IMR-90 (cell line): ENCODE results near the gene RNF125. TPM values are rescaled to one million over a fixed set of nuclear protein-coding genes. Genes with fewer than 3 reads are reported as not detected.

Experiments
- ATAC-seq: fragments of 200-7000 bp; cut with Tn5 transposase; 2 replicates; pipeline ENCODE4 v1.9.1; 2020; ENCODE audit warnings: low read depth, mild to moderate bottlenecking, moderate library complexity
- BruUV-seq: library from RNA; stranded (reverse); fragments of 400-500 nt; replicated peaks from 2 replicates; lab custom pipeline; 2021; lab: Mats Ljungman, UMichigan
- CTCF ChIA-PET: fragments of 300-600 bp; formaldehyde crosslinking; extraction: SDS; loops from one replicate; lab custom pipeline; 2021; ENCODE audit warnings: antibody characterized with exemption; lab: Yijun Ruan, JAX
- POLR2A ChIA-PET: fragments of 300-600 bp; sonication (Branson Sonifier 250); formaldehyde crosslinking; loops from one replicate; lab custom pipeline; 2022; ENCODE audit warnings: antibody characterized with exemption; ENCODE audit not compliant: unreplicated experiment; lab: Charles Lee
- DNase-seq: peaks from one replicate; pipeline ENCODE4 v3.0.0; 2013
- H2AFZ ChIP-seq: replicated peaks from 2 replicates; pipeline ENCODE3; 2013; ENCODE audit warnings: low read length, mild to moderate bottlenecking; ENCODE audit not compliant: poor library complexity
- H2AK5ac ChIP-seq: 2 replicates; pipeline ENCODE4 v1.6.1; 2013; ENCODE audit warnings: low read depth, low read length, inconsistent platforms
- H2AK9ac ChIP-seq: replicated peaks from 2 replicates; pipeline ENCODE3; 2013; ENCODE audit warnings: mild to moderate bottlenecking, low read depth, low read length, moderate library complexity; ENCODE audit not compliant: poor library complexity
- H2BK120ac ChIP-seq: 2 replicates; pipeline ENCODE4 v1.6.1; 2013; ENCODE audit warnings: low read depth, low read length, inconsistent platforms
- H2BK15ac ChIP-seq: 3 replicates; pipeline ENCODE4 v1.6.1; 2013; ENCODE audit warnings: low read depth, low read length, inconsistent platforms
- H2BK20ac ChIP-seq: 2 replicates; pipeline ENCODE4 v1.6.1; 2013; ENCODE audit warnings: low read depth, mild to moderate bottlenecking, inconsistent platforms, low read length, moderate library complexity
- H2BK5ac ChIP-seq: 2 replicates; pipeline ENCODE4 v1.6.1; 2013; ENCODE audit warnings: mild to moderate bottlenecking, low read depth, low read length, inconsistent platforms; ENCODE audit not compliant: poor library complexity, severe bottlenecking
- H3K14ac ChIP-seq: replicated peaks from 2 replicates; pipeline ENCODE4 v1.6.1; 2013; ENCODE audit warnings: low read depth, low read length, inconsistent platforms
- H3K18ac ChIP-seq: 2 replicates; pipeline ENCODE4 v1.6.1; 2013; ENCODE audit warnings: low read depth, low read length, control low read depth
- H3K23ac ChIP-seq: 2 replicates; pipeline ENCODE4 v1.6.1; 2013; ENCODE audit warnings: low read depth, low read length, inconsistent platforms
- H3K27ac ChIP-seq: 2 replicates; pipeline ENCODE4 v1.5.1; 2013; ENCODE audit warnings: mild to moderate bottlenecking, control low read depth, low read length; ENCODE audit not compliant: insufficient read depth
- H3K27me3 ChIP-seq: 2 replicates; pipeline ENCODE4 v1.6.1; 2013; ENCODE audit warnings: low read length; ENCODE audit not compliant: control insufficient read depth, insufficient read depth
- H3K36me3 ChIP-seq: 2 replicates; pipeline ENCODE4 v1.6.1; 2013; ENCODE audit warnings: low read length, mixed read lengths; ENCODE audit not compliant: control insufficient read depth, insufficient read depth
- H3K4ac ChIP-seq: 2 replicates; pipeline ENCODE4 v1.6.1; 2013; ENCODE audit warnings: low read depth, low read length, inconsistent platforms
- H3K4me1 ChIP-seq: 2 replicates; pipeline ENCODE4 v1.6.1; 2013; ENCODE audit warnings: low read length, mixed read lengths; ENCODE audit not compliant: control insufficient read depth, insufficient read depth
- H3K4me2 ChIP-seq: 2 replicates; pipeline ENCODE4 v1.6.1; 2013; ENCODE audit warnings: low read depth, mild to moderate bottlenecking, control low read depth, low read length, moderate library complexity
- H3K4me3 ChIP-seq: 2 replicates; pipeline ENCODE4 v1.5.1; 2013; ENCODE audit warnings: low read depth, mild to moderate bottlenecking, control low read depth, low read length, moderate library complexity; ENCODE audit not compliant: insufficient read depth
- H3K56ac ChIP-seq: 2 replicates; pipeline ENCODE4 v1.6.1; 2013; ENCODE audit warnings: low read length, inconsistent platforms; ENCODE audit not compliant: insufficient read depth; ENCODE audit errors: extremely low read depth
- H3K79me1 ChIP-seq, 2 experiments: 2 replicates each; pipeline ENCODE4 v1.6.1; 2013; ENCODE audit warnings: low read length in 2 of 2, inconsistent platforms in 1 of 2, low read depth in 1 of 2
- H3K9ac ChIP-seq: 2 replicates; pipeline ENCODE4 v1.6.1; 2013; ENCODE audit warnings: low read depth, low read length, control low read depth
- H3K9me1 ChIP-seq: 2 replicates; pipeline ENCODE4 v1.6.1; 2013; ENCODE audit warnings: low read length, inconsistent platforms; ENCODE audit not compliant: insufficient read depth
- H3K9me3 ChIP-seq: 2 replicates; pipeline ENCODE4 v1.6.1; 2013; ENCODE audit warnings: low read length; ENCODE audit not compliant: control insufficient read depth, insufficient read depth
- H4K20me1 ChIP-seq: 2 replicates; pipeline ENCODE4 v1.6.1; 2013; ENCODE audit warnings: low read length, inconsistent platforms; ENCODE audit not compliant: insufficient read depth
- H4K5ac ChIP-seq: 2 replicates; pipeline ENCODE4 v1.6.1; 2013; ENCODE audit warnings: mild to moderate bottlenecking, low read depth, low read length, control low read depth
- H4K8ac ChIP-seq, 2 experiments: 2 replicates each; pipeline ENCODE4 v1.6.1; 2013; ENCODE audit warnings: low read depth in 2 of 2, low read length in 2 of 2, control low read depth in 1 of 2, inconsistent platforms in 1 of 2
- H4K91ac ChIP-seq: 2 replicates; pipeline ENCODE4 v1.6.1; 2013; ENCODE audit warnings: low read depth, low read length, inconsistent platforms; ENCODE audit not compliant: insufficient read depth
- BHLHE40 ChIP-seq: fragments of 150-350 bp; IDR thresholded peaks from 2 replicates; pipeline ENCODE4 v1.6.1; 2016; ENCODE audit warnings: mild to moderate bottlenecking, low read depth, low read length
- CEBPB ChIP-seq: IDR thresholded peaks from 2 replicates; pipeline ENCODE4 v1.6.1; 2012; ENCODE audit warnings: low read depth, low read length, improper control_type of control experiment
- CHD1 ChIP-seq: IDR thresholded peaks from 2 replicates; pipeline ENCODE4 v1.6.1; 2012; ENCODE audit warnings: low read depth, low read length, improper control_type of control experiment
- ELK1 ChIP-seq: fragments of 150-350 bp; IDR thresholded peaks from 2 replicates; pipeline ENCODE4 v1.6.1; 2016; ENCODE audit warnings: low read depth, mild to moderate bottlenecking, low read length, moderate library complexity, borderline replicate concordance
- FOS ChIP-seq: fragments of 150-350 bp; IDR thresholded peaks from 2 replicates; pipeline ENCODE4 v1.6.1; 2016; ENCODE audit warnings: low read depth, low read length
- MAFK ChIP-seq: IDR thresholded peaks from 2 replicates; pipeline ENCODE4 v1.6.1; 2012; ENCODE audit warnings: low read depth, low read length, improper control_type of control experiment
- MAZ ChIP-seq: IDR thresholded peaks from 2 replicates; pipeline ENCODE4 v1.6.1; 2012; ENCODE audit warnings: low read depth, mild to moderate bottlenecking, low read length, improper control_type of control experiment, moderate library complexity, borderline replicate concordance
- MXI1 ChIP-seq: IDR thresholded peaks from 2 replicates; pipeline ENCODE4 v1.6.1; 2012; ENCODE audit warnings: low read depth, mild to moderate bottlenecking, low read length, moderate library complexity, borderline replicate concordance
- NFE2L2 ChIP-seq: fragments of 150-350 bp; IDR thresholded peaks from 2 replicates; pipeline ENCODE4 v1.6.1; 2016; ENCODE audit warnings: low read depth, mild to moderate bottlenecking, low read length
- POLR2A ChIP-seq: IDR thresholded peaks from 2 replicates; pipeline ENCODE4 v1.6.1; 2012; ENCODE audit warnings: mild to moderate bottlenecking, low read depth, low read length
- RAD21 ChIP-seq: IDR thresholded peaks from 2 replicates; pipeline ENCODE4 v1.6.1; 2012; ENCODE audit warnings: low read length, improper control_type of control experiment
- RCOR1 ChIP-seq: IDR thresholded peaks from 2 replicates; pipeline ENCODE4 v1.6.1; 2012; ENCODE audit warnings: mild to moderate bottlenecking, low read length, improper control_type of control experiment; ENCODE audit not compliant: insufficient replicate concordance
- RFX5 ChIP-seq: IDR thresholded peaks from 2 replicates; pipeline ENCODE4 v1.8.0; 2012; ENCODE audit warnings: low read depth, mild to moderate bottlenecking, low read length, moderate library complexity
- SMC3 ChIP-seq: fragments of 150-350 bp; IDR thresholded peaks from 2 replicates; pipeline ENCODE4 v1.6.1; 2016; ENCODE audit warnings: low read depth, mild to moderate bottlenecking, antibody characterized with exemption, low read length, moderate library complexity
- WGBS, 2 experiments: methylation state at CpG; one replicate each; pipeline versions ENCODE4 v1.1.5 to v1.1.7; 2013; ENCODE audit warnings: missing lambda C conversion rate in 2 of 2; ENCODE audit not compliant: insufficient read length in 1 of 2; ENCODE audit errors: extremely low coverage in 2 of 2; 5-methylcytosine and 5-hydroxymethylcytosine counted together
- dilution Hi-C: fragments of 300-500 bp; cut with HindIII; formaldehyde crosslinking; loops from one replicate; pipeline ENCODE4 v1.14.3; 2018; ENCODE audit warnings: low sequenced_read_pairs; ENCODE audit not compliant: unreplicated experiment
- in situ Hi-C: fragments of 300-500 bp; cut with MboI; formaldehyde crosslinking; loops from 3 replicates; pipeline ENCODE4 v1.14.3; 2019; ENCODE audit warnings: low sequenced_read_pairs, inconsistent platforms, mixed read lengths
- intact Hi-C: fragments of 100-400 bp; cut with micrococcal nuclease; formaldehyde crosslinking; loops from 2 replicates; pipeline ENCODE4 v1.10.0; 2022
- polyA plus RNA-seq, 3 experiments: library from polyadenylated mRNA; depleted of rRNA; stranded (reverse); fragments of >200 nt; gene quantifications; 2 replicates each; pipeline ENCODE4 v1.2.3, GENCODE V29; 2012; ENCODE audit warnings: low replicate concordance in 1 of 3
- total RNA-seq: library from RNA; depleted of rRNA; stranded (reverse); fragments of >200 nt; gene quantifications from 2 replicates; pipeline ENCODE4 v1.2.3, GENCODE V29; 2012
- TF ChIP-seq, protein P1 (sequence below): conservative IDR thresholded peaks from 2 replicates; pipeline ENCODE4 v1.5.1; 2012; ENCODE audit warnings: mild to moderate bottlenecking, low read depth, low read length, improper control_type of control experiment
- TF ChIP-seq, protein P2 (sequence below): fragments of 150-350 bp; IDR thresholded peaks from 2 replicates; pipeline ENCODE4 v1.6.1; 2017; ENCODE audit warnings: mild to moderate bottlenecking, antibody characterized with exemption, low read length, low read depth

RNF125 gene
- total and polyA plus RNA-seq, 2 of the 4 experiments (the other 2 are of a cell fraction), result under 0.01 to 0.10 TPM

GRCh38 chr18:32095900-32096229 lies 77.2 kb downstream of the RNF125 start:
- Histone ChIP-seq H2BK20ac (no peak overlapping the region), H4K8ac (no peak overlapping the region), H3K4me1 (no peaks in the 10 kb centered on the region), H3K4me2 (no peak overlapping the region), H4K91ac (no peak overlapping the region), H2AK5ac (no peak overlapping the region), H3K9me3 (no peaks in the 10 kb centered on the region), H3K36me3 (peaks cover 2% of the 10 kb centered on the region; the same call in 1 of the 2 replicates), H3K18ac (no peak overlapping the region), H3K27ac (no peak overlapping the region), H2BK120ac (no peak overlapping the region), H4K5ac (no peak overlapping the region), H3K9me1 (peaks cover 2% of the 10 kb centered on the region; the same call in 1 of the 2 replicates), H4K20me1 (peaks cover 10% of the 10 kb centered on the region), H2AFZ (no peak overlapping the region), H3K4ac (no peak overlapping the region), H3K56ac (no peak overlapping the region), H3K23ac (no peak overlapping the region), H2AK9ac (no peak overlapping the region), H3K27me3 (no peaks in the 10 kb centered on the region), H3K9ac (no peak overlapping the region), H3K4me3 (no peak overlapping the region), H2BK15ac (no peak overlapping the region), H3K79me1 (peaks cover 0 to 23% of the 10 kb centered on the region in 2 experiments; a peak in 3 of 4 replicates), H3K14ac (no peak overlapping the region), H2BK5ac (no peak overlapping the region)
- CTCF ChIA-PET, result no interaction called here
- DNase-seq (no peak), ATAC-seq (no peak)
- dilution Hi-C loops (no loop called here), intact Hi-C loops (loop anchor here (10.0 kb wide), 1 partner anchor 289 kb away; no protein-coding TSS in a partner anchor), in situ Hi-C loops (no loop called here)
- BruUV-seq, result no TSS peak
- no peak for TF ChIP-seq MAZ
- TF ChIP-seq, protein P1, sequence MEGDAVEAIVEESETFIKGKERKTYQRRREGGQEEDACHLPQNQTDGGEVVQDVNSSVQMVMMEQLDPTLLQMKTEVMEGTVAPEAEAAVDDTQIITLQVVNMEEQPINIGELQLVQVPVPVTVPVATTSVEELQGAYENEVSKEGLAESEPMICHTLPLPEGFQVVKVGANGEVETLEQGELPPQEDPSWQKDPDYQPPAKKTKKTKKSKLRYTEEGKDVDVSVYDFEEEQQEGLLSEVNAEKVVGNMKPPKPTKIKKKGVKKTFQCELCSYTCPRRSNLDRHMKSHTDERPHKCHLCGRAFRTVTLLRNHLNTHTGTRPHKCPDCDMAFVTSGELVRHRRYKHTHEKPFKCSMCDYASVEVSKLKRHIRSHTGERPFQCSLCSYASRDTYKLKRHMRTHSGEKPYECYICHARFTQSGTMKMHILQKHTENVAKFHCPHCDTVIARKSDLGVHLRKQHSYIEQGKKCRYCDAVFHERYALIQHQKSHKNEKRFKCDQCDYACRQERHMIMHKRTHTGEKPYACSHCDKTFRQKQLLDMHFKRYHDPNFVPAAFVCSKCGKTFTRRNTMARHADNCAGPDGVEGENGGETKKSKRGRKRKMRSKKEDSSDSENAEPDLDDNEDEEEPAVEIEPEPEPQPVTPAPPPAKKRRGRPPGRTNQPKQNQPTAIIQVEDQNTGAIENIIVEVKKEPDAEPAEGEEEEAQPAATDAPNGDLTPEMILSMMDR, result no peak
- TF ChIP-seq MXI1, result no peak
- TF ChIP-seq RAD21, result no peak
- TF ChIP-seq NFE2L2, result no peak
- TF ChIP-seq, protein P2, sequence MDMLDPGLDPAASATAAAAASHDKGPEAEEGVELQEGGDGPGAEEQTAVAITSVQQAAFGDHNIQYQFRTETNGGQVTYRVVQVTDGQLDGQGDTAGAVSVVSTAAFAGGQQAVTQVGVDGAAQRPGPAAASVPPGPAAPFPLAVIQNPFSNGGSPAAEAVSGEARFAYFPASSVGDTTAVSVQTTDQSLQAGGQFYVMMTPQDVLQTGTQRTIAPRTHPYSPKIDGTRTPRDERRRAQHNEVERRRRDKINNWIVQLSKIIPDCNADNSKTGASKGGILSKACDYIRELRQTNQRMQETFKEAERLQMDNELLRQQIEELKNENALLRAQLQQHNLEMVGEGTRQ, result no peak
- no peak for TF ChIP-seq ELK1
- TF ChIP-seq CHD1, result no peak
- TF ChIP-seq FOS, result no peak
- no peak for TF ChIP-seq POLR2A
- no peak for TF ChIP-seq MAFK
- no peak for TF ChIP-seq RFX5
- TF ChIP-seq BHLHE40, result no peak
- no peak for TF ChIP-seq SMC3
- no peak for TF ChIP-seq CEBPB
- TF ChIP-seq RCOR1, result no peak
- POLR2A ChIA-PET, result no interaction called here
- WGBS, 2 experiments, result no CpG with 5 or more reads among the region's 4 CpGs
